Glutamatergic neuron (in vitro differentiated cells): ENCODE data around the gene CFAP97D1. TPM values are rescaled to one million over a fixed set of nuclear protein-coding genes. Genes with fewer than 3 reads are reported as not detected.

Experiments
- DNase-seq: peaks from one replicate; pipeline ENCODE4 v3.0.0; 2022
- H3K27ac Mint-ChIP-seq: one replicate; pipeline ENCODE4 v1.8.0; 2020; ENCODE audit warnings: mild to moderate bottlenecking, mixed read lengths, inconsistent platforms; ENCODE audit not compliant: unreplicated experiment
- H3K27me3 Mint-ChIP-seq: one replicate; pipeline ENCODE4 v1.8.0; 2020; ENCODE audit warnings: mild to moderate bottlenecking, moderate library complexity, mixed read lengths, inconsistent platforms; ENCODE audit not compliant: unreplicated experiment
- H3K36me3 Mint-ChIP-seq: one replicate; pipeline ENCODE4 v1.8.0; 2020; ENCODE audit warnings: mild to moderate bottlenecking, mixed read lengths, inconsistent platforms; ENCODE audit not compliant: unreplicated experiment
- H3K4me1 Mint-ChIP-seq: one replicate; pipeline ENCODE4 v1.8.0; 2020; ENCODE audit warnings: mild to moderate bottlenecking, low read depth, mixed read lengths, inconsistent platforms; ENCODE audit not compliant: unreplicated experiment
- H3K4me3 Mint-ChIP-seq: one replicate; pipeline ENCODE4 v1.8.0; 2020; ENCODE audit warnings: mild to moderate bottlenecking, mixed read lengths, inconsistent platforms; ENCODE audit not compliant: unreplicated experiment
- H3K9me3 Mint-ChIP-seq: one replicate; pipeline ENCODE4 v1.8.0; 2020; ENCODE audit warnings: mild to moderate bottlenecking, moderate library complexity, mixed read lengths, inconsistent platforms; ENCODE audit not compliant: unreplicated experiment
- total RNA-seq: library from RNA; stranded (reverse); fragmentation: NEBNext Ultra II Directional; extraction: Animal tissue kit (Norgen Biotek cat#: 25700); gene quantifications from one replicate; pipeline ENCODE4 v1.2.1, GENCODE V29; 2021; ENCODE audit not compliant: unreplicated experiment
- TF ChIP-seq, protein P1 (sequence below): fragments of 200-600 bp; sonication (generic); IDR thresholded peaks from one replicate; pipeline ENCODE4 v1.5.0; 2021; ENCODE audit not compliant: partially characterized antibody, unreplicated experiment

The CFAP97D1 gene
- total RNA-seq, 1 donor from 2014 or later = not detected

DNA sequence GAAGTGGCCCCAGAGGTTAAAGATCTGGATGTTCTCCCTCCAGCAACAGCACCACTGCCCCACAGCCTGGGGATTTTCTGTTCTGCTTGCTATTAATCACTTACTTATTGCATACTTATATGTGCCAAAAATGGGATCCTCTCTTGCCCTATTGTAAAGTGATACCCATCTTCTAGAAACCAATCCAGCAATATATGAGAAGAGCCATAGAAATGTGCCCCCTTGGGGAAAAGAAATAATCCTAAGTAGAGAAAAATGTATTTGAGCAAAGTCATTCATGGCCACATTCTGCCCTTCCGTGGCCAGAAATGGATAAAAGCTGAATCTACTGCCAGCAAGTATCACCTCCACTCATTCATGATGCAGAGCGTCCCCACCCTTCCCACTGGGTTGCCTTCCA, 42.5 kb upstream of the CFAP97D1 start:
- Mint-ChIP-seq H3K27me3 (no peaks in the 10 kb centered on the region), H3K36me3 (no peaks in the 10 kb centered on the region), H3K4me3 (no peak overlapping the region), H3K4me1 (no peaks in the 10 kb centered on the region), H3K27ac (no peak overlapping the region), H3K9me3 (no peaks in the 10 kb centered on the region)
- DNase-seq = no peak
- TF ChIP-seq, protein P1, sequence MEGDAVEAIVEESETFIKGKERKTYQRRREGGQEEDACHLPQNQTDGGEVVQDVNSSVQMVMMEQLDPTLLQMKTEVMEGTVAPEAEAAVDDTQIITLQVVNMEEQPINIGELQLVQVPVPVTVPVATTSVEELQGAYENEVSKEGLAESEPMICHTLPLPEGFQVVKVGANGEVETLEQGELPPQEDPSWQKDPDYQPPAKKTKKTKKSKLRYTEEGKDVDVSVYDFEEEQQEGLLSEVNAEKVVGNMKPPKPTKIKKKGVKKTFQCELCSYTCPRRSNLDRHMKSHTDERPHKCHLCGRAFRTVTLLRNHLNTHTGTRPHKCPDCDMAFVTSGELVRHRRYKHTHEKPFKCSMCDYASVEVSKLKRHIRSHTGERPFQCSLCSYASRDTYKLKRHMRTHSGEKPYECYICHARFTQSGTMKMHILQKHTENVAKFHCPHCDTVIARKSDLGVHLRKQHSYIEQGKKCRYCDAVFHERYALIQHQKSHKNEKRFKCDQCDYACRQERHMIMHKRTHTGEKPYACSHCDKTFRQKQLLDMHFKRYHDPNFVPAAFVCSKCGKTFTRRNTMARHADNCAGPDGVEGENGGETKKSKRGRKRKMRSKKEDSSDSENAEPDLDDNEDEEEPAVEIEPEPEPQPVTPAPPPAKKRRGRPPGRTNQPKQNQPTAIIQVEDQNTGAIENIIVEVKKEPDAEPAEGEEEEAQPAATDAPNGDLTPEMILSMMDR = no peak

DNA sequence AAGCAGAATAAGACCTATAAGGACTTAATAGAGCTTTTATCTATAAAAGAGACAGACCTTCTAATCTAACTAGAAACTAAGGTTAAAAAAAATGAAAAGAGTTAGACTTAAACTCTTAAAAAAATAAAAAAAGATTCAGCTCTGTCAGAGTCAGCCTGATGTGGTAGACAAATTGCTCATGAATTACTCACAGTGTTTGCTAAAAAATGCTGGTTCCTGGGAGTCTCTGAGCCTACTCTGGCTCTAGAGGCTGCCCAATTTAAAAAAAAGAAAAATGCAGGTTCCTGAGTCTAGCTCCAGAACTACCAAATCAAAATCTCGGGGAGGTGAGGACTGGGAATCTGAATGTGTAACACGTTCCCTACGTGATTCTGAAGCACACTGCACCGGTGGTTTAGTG, 39.7 kb upstream of the CFAP97D1 start:
- Mint-ChIP-seq H3K4me1 (peaks cover 7% of the 10 kb centered on the region), H3K27me3 (peaks cover 5% of the 10 kb centered on the region), H3K9me3 (peaks cover 2% of the 10 kb centered on the region), H3K4me3 (no peak overlapping the region), H3K27ac (no peak overlapping the region), H3K36me3 (no peaks in the 10 kb centered on the region)
- no peak for DNase-seq
- TF ChIP-seq, protein P1 = no peak

DNA sequence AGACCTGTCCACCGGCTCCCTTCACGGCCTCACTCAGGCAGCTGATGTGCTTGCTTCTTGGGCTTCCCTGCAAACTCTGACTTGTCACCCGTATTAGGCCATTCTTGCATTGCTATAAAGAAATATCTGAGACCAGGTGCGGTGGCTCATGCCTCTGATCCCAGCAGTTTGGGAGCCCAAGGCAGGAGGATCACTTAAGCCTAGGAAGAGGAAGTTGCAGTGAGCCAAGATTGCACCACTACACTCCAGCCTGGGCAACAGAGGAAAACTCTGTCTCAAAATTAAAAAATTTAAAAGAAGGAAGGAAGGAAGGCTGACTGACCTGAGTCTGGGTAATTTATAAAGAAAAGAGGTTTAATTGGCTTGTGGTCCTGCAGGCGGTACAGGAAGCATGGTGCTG, 38.6 kb upstream of the CFAP97D1 start:
- Mint-ChIP-seq H3K9me3 (peaks cover 2% of the 10 kb centered on the region), H3K4me3 (no peak overlapping the region), H3K27ac (no peak overlapping the region), H3K36me3 (no peaks in the 10 kb centered on the region), H3K27me3 (peaks cover 5% of the 10 kb centered on the region), H3K4me1 (peaks cover 9% of the 10 kb centered on the region)
- DNase-seq = no peak
- TF ChIP-seq, protein P1 = no peak

DNA sequence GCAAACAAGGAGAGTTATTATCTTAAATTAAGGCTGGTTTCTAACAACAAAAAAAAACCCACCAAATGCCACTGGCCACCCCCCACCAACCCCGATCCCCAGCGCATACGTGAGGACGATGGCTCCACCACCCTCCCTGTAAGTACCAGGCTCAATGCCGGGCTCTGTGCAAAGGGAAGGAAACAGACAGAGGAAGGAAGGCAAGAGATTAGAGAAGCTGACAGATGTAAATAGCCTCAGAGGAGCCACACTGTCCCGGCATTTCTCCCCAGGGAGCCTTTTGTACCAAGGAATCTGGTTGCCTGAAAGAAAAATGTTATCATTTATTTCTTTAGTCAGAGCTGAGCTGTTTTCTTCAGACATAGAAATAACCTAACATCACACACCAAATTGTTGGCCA, 34.7 kb upstream of the CFAP97D1 start:
- no peak for DNase-seq
- Mint-ChIP-seq H3K4me1 (peaks cover 13% of the 10 kb centered on the region), H3K4me3 (peak overlapping the region; percentile 11), H3K27me3 (peaks cover 8% of the 10 kb centered on the region), H3K36me3 (no peaks in the 10 kb centered on the region), H3K27ac (no peak overlapping the region), H3K9me3 (peaks cover 3% of the 10 kb centered on the region)
- TF ChIP-seq, protein P1 = no peak

DNA sequence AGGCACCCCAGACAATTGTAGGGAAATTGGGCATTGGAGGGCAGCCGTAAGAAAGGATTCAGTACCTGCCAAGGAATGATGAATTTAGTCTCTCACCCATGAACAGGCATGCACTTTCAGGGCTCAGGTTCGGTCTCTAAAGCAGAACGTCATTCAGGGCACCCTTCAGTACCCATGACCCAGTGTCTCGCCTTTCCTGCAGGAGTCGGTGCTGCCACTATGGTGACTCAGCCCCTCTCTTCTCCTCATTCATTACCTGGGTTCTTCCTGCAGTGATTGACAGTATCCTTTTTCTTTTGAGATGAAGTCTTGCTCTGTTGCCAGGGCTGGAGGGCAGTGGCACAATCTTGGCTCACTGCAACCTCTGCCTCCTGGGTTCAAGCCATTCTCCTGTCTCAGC, 30.1 kb upstream of the CFAP97D1 start:
- H3K4me3 Mint-ChIP-seq = no peak overlapping the region
- no peak overlapping the region for H3K27ac Mint-ChIP-seq
- peaks cover 9% of the 10 kb centered on the region for H3K4me1 Mint-ChIP-seq
- peaks cover 2% of the 10 kb centered on the region for H3K9me3 Mint-ChIP-seq
- peaks cover 9% of the 10 kb centered on the region for H3K27me3 Mint-ChIP-seq
- H3K36me3 Mint-ChIP-seq = no peaks in the 10 kb centered on the region
- DNase-seq = no peak
- TF ChIP-seq, protein P1 = no peak
